Adrenal gland (tissue), 12 donors: Measurements from ENCODE around the gene NCKIPSD. TPM values are rescaled to one million over a fixed set of nuclear protein-coding genes. Genes with fewer than 3 reads are reported as not detected.
A peak's percentile ranks its signal among the peaks of the same experiment; 100 is the strongest.

Source experiments
- DNase-seq, 7 donors: peaks; one replicate each; pipeline ENCODE4 v3.0.0-alpha.2; 2019 to 2020
- H3K27ac ChIP-seq, 5 donors: fragments of 200-600 bp; sonication (generic) in 4 of 5; 1 replicate in 3 of 5; 2 replicates in 2 of 5; pipeline versions ENCODE4 v1.5.1 to v1.8.0; 2016 to 2020; ENCODE audit warnings: mild to moderate bottlenecking in 1 of 5
- H3K27me3 ChIP-seq: fragments of 200-600 bp; 2 replicates; pipeline ENCODE4 v1.8.0; 2021
- H3K36me3 ChIP-seq, 2 donors: fragments of 200-600 bp; replicated peaks in 1 of 2; 1 replicate in 1 of 2; 2 replicates in 1 of 2; pipeline versions ENCODE4 v1.5.1 to v1.8.0; 2018 to 2022
- H3K4me1 ChIP-seq, 2 donors: fragments of 200-600 bp; replicated peaks in 1 of 2; 1 replicate in 1 of 2; 2 replicates in 1 of 2; pipeline versions ENCODE4 v1.5.1 to v1.8.0; 2018 to 2021
- H3K4me3 ChIP-seq, 4 donors: fragments of 200-600 bp; sonication (generic) in 3 of 4; one replicate each; pipeline ENCODE4 v1.5.1; 2016 to 2018
- H3K9me3 ChIP-seq, 3 donors: fragments of 200-600 bp; sonication (generic) in 1 of 3; replicated peaks in 1 of 3; 1 replicate in 2 of 3; 2 replicates in 1 of 3; pipeline versions ENCODE4 v1.5.1 to v1.8.0; 2016 to 2021
- CTCF ChIP-seq, 6 experiments: fragments of 450-650 bp in 4 of 6; fragments of 200-600 bp in 2 of 6; sonication (generic) in 1 of 6; IDR thresholded peaks; 1 replicate in 5 of 6; 2 replicates in 1 of 6; pipeline versions ENCODE4 v1.5.1 to v1.8.0; 2016 to 2021; ENCODE audit warnings: antibody characterized with exemption in 6 of 6, mild to moderate bottlenecking in 2 of 6, moderate library complexity in 1 of 6
- POLR2A ChIP-seq, 2 donors: fragments of 450-650 bp; IDR thresholded peaks; one replicate each; pipeline ENCODE4 v1.6.1; 2017; ENCODE audit warnings: antibody characterized with exemption in 2 of 2, mild to moderate bottlenecking in 2 of 2, moderate library complexity in 1 of 2
- WGBS, 4 donors: extraction: QIAGEN DNeasy Blood & Tissue Kit in 2 of 4; methylation state at CpG; one replicate each; pipeline versions ENCODE4 v1.1.5 to v1.1.7; 2013 to 2017; 5-methylcytosine and 5-hydroxymethylcytosine counted together
- intact Hi-C, 2 donors: fragments of 100-400 bp; cut with DNase I; formaldehyde crosslinking; loops; one replicate each; pipeline versions ENCODE4 v1.14.1 to v1.15.0; 2022 to 2023
- polyA plus RNA-seq, 3 donors: library from polyadenylated mRNA; stranded (reverse); fragments of 200-250 nt in 2 of 3; fragments of 350-450 nt in 1 of 3; fragmentation: Illumina TruSeq in 1 of 3; extraction: RNeasy Lipid Tissue Mini Kit (QIAGEN cat#74804) in 1 of 3; gene quantifications; one replicate each; pipeline ENCODE4 v1.2.3, GENCODE V29; 2013 to 2014
- total RNA-seq, 9 donors: library from RNA; depleted of rRNA in 4 of 9; stranded (reverse); fragments of >200 nt in 4 of 9; fragments of 120-200 nt in 1 of 9; fragmentation: NEBNext Ultra II Directional in 1 of 9; extraction: Animal tissue kit (Norgen Biotek cat#: 25700) in 1 of 9; gene quantifications; one replicate each; pipeline versions ENCODE4 v1.1.0 to v1.2.4, GENCODE V29; 2013 to 2023
- donor health status: healthy with polysubstance abuse.
- donor health status: Bipolar disorder and iron deficiency.
- donor health status: DM: yes; HTN: yes; CAD: no.
- donor health status: DM: no; HTN: no; CAD: no.
- donor health status: DM: no; HTN: no; CAD: no.
- donor health status: DM: yes; HTN: yes; CAD: no.

Gene NCKIPSD
- total and polyA plus RNA-seq, 12 donors: 14.0 to 78.7 (median 26.7) TPM

GRCh38 chr3:48636149-48636655 is 49.5 kb downstream of the NCKIPSD start:
- intact Hi-C loops: no loop called here
- no peak for DNase-seq
- Histone ChIP-seq H3K4me3 (peak overlapping the region in 3 of 4 donors; percentile 48 to 90 (median 89)), H3K27ac (peak overlapping the region in 3 of 5 donors; percentile 77 to 88 (median 79)), H3K4me1 (peaks cover 13 to 24% of the 10 kb centered on the region in 2 donors), H3K36me3 (peaks cover 0 to 15% of the 10 kb centered on the region in 2 donors), H3K9me3 (no peaks in the 10 kb centered on the region), H3K27me3 (no peaks in the 10 kb centered on the region)
- WGBS, 4 donors: 33 to 43% (median 37%) methylated on average over 9 to 10 of the region's 10 CpGs
- TF ChIP-seq POLR2A (IDR thresholded peaks at IDR 0.05) (no peak), CTCF (IDR thresholded peaks at IDR 0.05) (no peak)

GRCh38 chr3:48635222-48636021 is 50.3 kb downstream of the NCKIPSD start, which contains the start of gene SLC26A6:
TSS of gene SLC26A6 (minus strand) at chr3:48635461. CDS start at chr3:48635393, 68 bp downstream.
- peaks cover 13 to 24% of the 10 kb centered on the region in 2 donors for H3K4me1 ChIP-seq
- intact Hi-C loops: no loop called here
- WGBS, 4 donors: 0 to 1% (median 0%) methylated on average over 10 to 68 of the region's 68 CpGs
- H3K4me3 ChIP-seq: peak within 1 kb of the TSS; percentile 71 to 90 (median 80)
- DNase-seq: peak; percentile 95 to 98 (median 97)
- H3K9me3 ChIP-seq: no peaks in the 10 kb centered on the region
- TF ChIP-seq POLR2A (IDR thresholded peaks at IDR 0.05) (peak; percentile 47 to 83), CTCF (IDR thresholded peaks at IDR 0.05) (peak; percentile 12 to 61 (median 48))
- H3K36me3 ChIP-seq: peaks cover 0 to 15% of the 10 kb centered on the region in 2 donors
- H3K27ac ChIP-seq: peak within 1 kb of the TSS in 4 of 5 donors; percentile 65 to 88 (median 78)
- no peaks in the 10 kb centered on the region for H3K27me3 ChIP-seq

GRCh38 chr3:48634661-48635221 is 51.0 kb downstream of the NCKIPSD start:
- peak; percentile 44 to 73 (median 60) for DNase-seq
- H3K4me3 ChIP-seq: peak overlapping the region; percentile 71 to 90 (median 80)
- intact Hi-C loops: no loop called here
- H3K9me3 ChIP-seq: no peaks in the 10 kb centered on the region
- H3K4me1 ChIP-seq: peaks cover 13 to 24% of the 10 kb centered on the region in 2 donors
- 3 to 28% (median 7%) methylated on average over 4 to 30 of the region's 30 CpGs for WGBS, 4 donors
- peaks cover 0 to 17% of the 10 kb centered on the region in 2 donors for H3K36me3 ChIP-seq
- TF ChIP-seq POLR2A (IDR thresholded peaks at IDR 0.05) (no peak), CTCF (IDR thresholded peaks at IDR 0.05) (no peak)
- no peaks in the 10 kb centered on the region for H3K27me3 ChIP-seq
- peak overlapping the region in 4 of 5 donors; percentile 65 to 88 (median 78) for H3K27ac ChIP-seq

- Histone ChIP-seq H3K27ac (no peak overlapping the region), H3K36me3 (peaks cover 0 to 21% of the 10 kb centered on the region in 2 donors), H3K9me3 (no peaks in the 10 kb centered on the region), H3K4me3 (no peak overlapping the region), H3K4me1 (peaks cover 13 to 24% of the 10 kb centered on the region in 2 donors), H3K27me3 (no peaks in the 10 kb centered on the region)
- no peak for TF ChIP-seq CTCF (IDR thresholded peaks at IDR 0.05)
- no peak for DNase-seq
- WGBS, 4 donors: 91% methylated on average over 2 of the region's 2 CpGs; no CpG with 5 or more reads in 2 of the 4 donors
- intact Hi-C loops: no loop called here
These were observed 52.0 kb downstream of the NCKIPSD start for GRCh38 chr3:48633743-48634142.
